C4-2B (cell line): ENCODE measurements around the gene PHAX.

Source experiments
- ZFX ChIP-seq: fragments of 450-650 bp; IDR thresholded peaks from 2 replicates; pipeline ENCODE4 v1.6.1; 2017
- TF ChIP-seq, protein P1 (sequence below): fragments of 450-650 bp; conservative IDR thresholded peaks from 2 replicates; pipeline ENCODE4 v1.5.1; 2017; ENCODE audit warnings: mild to moderate bottlenecking

DNA sequence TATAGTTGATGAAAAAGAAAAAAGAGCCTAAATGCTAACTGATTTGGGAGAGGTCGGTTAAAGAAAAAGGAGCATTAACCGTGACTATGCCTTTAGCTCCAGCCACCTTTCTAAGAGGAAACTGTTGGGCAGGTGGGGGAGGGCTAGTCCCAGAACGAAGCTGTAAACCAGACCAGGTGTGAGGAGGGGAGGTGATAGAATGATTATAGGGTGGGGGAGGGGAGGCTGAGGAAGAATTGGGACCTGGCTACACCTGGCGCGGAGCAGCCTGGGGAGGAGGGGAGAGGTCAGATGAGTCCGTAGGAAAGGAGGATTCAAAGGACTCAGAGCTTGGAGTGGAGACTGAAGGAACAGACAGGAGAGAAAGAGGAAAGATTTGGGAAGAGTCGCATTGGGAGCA is 73.4 kb downstream of the PHAX start:
- TF ChIP-seq, protein P1, sequence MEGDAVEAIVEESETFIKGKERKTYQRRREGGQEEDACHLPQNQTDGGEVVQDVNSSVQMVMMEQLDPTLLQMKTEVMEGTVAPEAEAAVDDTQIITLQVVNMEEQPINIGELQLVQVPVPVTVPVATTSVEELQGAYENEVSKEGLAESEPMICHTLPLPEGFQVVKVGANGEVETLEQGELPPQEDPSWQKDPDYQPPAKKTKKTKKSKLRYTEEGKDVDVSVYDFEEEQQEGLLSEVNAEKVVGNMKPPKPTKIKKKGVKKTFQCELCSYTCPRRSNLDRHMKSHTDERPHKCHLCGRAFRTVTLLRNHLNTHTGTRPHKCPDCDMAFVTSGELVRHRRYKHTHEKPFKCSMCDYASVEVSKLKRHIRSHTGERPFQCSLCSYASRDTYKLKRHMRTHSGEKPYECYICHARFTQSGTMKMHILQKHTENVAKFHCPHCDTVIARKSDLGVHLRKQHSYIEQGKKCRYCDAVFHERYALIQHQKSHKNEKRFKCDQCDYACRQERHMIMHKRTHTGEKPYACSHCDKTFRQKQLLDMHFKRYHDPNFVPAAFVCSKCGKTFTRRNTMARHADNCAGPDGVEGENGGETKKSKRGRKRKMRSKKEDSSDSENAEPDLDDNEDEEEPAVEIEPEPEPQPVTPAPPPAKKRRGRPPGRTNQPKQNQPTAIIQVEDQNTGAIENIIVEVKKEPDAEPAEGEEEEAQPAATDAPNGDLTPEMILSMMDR = no peak
- TF ChIP-seq ZFX = no peak
